ENCODE measurements around the gene LGMN. TPM values are rescaled to one million over a fixed set of nuclear protein-coding genes. Genes with fewer than 3 reads are reported as not detected.
"Not testable (repeated sequence)": the region's sequence is repeated elsewhere in the genome, so short reads cannot be mapped to it uniquely, and the experiment has no call there.

LGMN gene
- total and polyA plus RNA-seq, 4 donors: 56.2 to 192 (median 62.4) TPM

DNA sequence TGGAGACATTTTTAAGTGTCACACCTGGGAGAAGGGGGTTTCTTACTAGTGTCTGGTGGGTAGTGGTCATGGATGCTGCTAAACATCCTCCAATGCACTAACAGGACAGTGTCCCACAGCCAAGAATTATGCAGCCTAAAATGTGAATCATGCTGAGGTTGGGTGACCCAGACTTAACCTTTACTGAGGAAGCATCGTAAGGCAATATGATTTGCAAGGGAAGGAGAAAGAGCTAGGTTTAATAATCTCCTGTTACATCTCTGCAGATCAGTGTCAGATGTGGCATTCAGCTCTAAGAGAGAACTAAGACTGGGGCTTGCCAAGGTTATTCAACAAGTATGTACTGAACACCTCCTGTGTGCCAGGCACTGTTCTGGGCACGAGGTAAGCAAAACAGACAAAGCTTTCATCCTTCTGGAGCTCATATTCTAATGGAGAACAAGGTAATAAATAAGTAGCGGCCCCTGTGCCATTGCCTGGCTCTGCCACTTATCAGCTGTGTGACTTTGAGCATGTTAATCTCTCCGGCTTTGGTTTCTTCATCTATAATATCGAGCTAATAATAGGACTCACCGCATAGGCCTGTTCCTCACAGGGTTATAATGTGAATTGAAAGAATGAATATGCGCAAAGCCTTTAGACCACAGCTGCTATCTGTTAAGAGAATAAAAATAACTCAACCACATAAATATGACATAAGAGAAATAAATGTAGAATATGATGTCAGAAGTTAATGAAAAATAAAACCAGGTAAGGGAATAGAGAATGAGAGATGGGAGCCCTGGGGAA lies 32.2 kb upstream of the LGMN start:
- Histone ChIP-seq H3K9ac (ENCODE audit: low read depth in 1 of 2, low read length in 2 of 2) (no peak overlapping the region), H3K36me3 (ENCODE audit: control insufficient read depth in 4 of 4, insufficient read depth in 3 of 4, low read depth in 1 of 4, low read length in 3 of 4) (no peaks in the 10 kb centered on the region), H3K27ac (ENCODE audit: low read depth in 1 of 2, low read length in 2 of 2) (no peak overlapping the region), H3K9me3 (ENCODE audit: control insufficient read depth in 4 of 4, low read length in 3 of 4) (no peaks in the 10 kb centered on the region), H3K4me3 (ENCODE audit: low read depth in 1 of 3, low read length in 3 of 3) (no peak overlapping the region), H3K27me3 (ENCODE audit: control insufficient read depth in 4 of 4, insufficient read depth in 4 of 4, low read length in 3 of 4) (no peaks in the 10 kb centered on the region), H3K4me1 (ENCODE audit: control insufficient read depth in 4 of 4, insufficient read depth in 4 of 4, low read length in 3 of 4) (no peaks in the 10 kb centered on the region)
- TF ChIP-seq JUND (IDR thresholded peaks at IDR 0.05): no peak
- TF ChIP-seq HNF4G (IDR thresholded peaks at IDR 0.05): no peak
- TF ChIP-seq REST (IDR thresholded peaks at IDR 0.05): no peak
- TF ChIP-seq, protein P1, sequence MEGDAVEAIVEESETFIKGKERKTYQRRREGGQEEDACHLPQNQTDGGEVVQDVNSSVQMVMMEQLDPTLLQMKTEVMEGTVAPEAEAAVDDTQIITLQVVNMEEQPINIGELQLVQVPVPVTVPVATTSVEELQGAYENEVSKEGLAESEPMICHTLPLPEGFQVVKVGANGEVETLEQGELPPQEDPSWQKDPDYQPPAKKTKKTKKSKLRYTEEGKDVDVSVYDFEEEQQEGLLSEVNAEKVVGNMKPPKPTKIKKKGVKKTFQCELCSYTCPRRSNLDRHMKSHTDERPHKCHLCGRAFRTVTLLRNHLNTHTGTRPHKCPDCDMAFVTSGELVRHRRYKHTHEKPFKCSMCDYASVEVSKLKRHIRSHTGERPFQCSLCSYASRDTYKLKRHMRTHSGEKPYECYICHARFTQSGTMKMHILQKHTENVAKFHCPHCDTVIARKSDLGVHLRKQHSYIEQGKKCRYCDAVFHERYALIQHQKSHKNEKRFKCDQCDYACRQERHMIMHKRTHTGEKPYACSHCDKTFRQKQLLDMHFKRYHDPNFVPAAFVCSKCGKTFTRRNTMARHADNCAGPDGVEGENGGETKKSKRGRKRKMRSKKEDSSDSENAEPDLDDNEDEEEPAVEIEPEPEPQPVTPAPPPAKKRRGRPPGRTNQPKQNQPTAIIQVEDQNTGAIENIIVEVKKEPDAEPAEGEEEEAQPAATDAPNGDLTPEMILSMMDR (IDR thresholded peaks at IDR 0.05; ENCODE audit: low read depth, low read length, missing input control): no peak
- TF ChIP-seq, protein P2, sequence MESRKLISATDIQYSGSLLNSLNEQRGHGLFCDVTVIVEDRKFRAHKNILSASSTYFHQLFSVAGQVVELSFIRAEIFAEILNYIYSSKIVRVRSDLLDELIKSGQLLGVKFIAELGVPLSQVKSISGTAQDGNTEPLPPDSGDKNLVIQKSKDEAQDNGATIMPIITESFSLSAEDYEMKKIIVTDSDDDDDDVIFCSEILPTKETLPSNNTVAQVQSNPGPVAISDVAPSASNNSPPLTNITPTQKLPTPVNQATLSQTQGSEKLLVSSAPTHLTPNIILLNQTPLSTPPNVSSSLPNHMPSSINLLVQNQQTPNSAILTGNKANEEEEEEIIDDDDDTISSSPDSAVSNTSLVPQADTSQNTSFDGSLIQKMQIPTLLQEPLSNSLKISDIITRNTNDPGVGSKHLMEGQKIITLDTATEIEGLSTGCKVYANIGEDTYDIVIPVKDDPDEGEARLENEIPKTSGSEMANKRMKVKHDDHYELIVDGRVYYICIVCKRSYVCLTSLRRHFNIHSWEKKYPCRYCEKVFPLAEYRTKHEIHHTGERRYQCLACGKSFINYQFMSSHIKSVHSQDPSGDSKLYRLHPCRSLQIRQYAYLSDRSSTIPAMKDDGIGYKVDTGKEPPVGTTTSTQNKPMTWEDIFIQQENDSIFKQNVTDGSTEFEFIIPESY (IDR thresholded peaks at IDR 0.05): no peak
- TF ChIP-seq HNF4A (conservative IDR thresholded peaks at IDR 0.05): no peak
- no peak for TF ChIP-seq TAF1 (conservative IDR thresholded peaks at IDR 0.05)
- no peak for TF ChIP-seq GABPA (IDR thresholded peaks at IDR 0.05 in 1 of 2, conservative IDR thresholded peaks at IDR 0.05 in 1 of 2)
- no peak for TF ChIP-seq FOXA2 (IDR thresholded peaks at IDR 0.05)
- TF ChIP-seq RXRA (IDR thresholded peaks at IDR 0.05): no peak
- TF ChIP-seq NR2F2 (IDR thresholded peaks at IDR 0.05): no peak
- DNase-seq (ENCODE audit: low spot score): no peak
- 84% methylated on average over 7 of the region's 7 CpGs for WGBS

- H3K9ac ChIP-seq (ENCODE audit: low read depth in 1 of 2, low read length in 2 of 2); H3K27ac ChIP-seq (ENCODE audit: low read depth in 1 of 2, low read length in 2 of 2); H3K36me3 ChIP-seq (ENCODE audit: control insufficient read depth in 4 of 4, insufficient read depth in 3 of 4, low read depth in 1 of 4, low read length in 3 of 4); H3K4me3 ChIP-seq (ENCODE audit: low read depth in 1 of 3, low read length in 3 of 3); DNase-seq (ENCODE audit: low spot score); H3K4me1 ChIP-seq (ENCODE audit: control insufficient read depth in 4 of 4, insufficient read depth in 4 of 4, low read length in 3 of 4); H3K27me3 ChIP-seq (ENCODE audit: control insufficient read depth in 4 of 4, insufficient read depth in 4 of 4, low read length in 3 of 4); H3K9me3 ChIP-seq (ENCODE audit: control insufficient read depth in 4 of 4, low read length in 3 of 4): not testable (repeated sequence)
- WGBS: 92% methylated on average over 2 of the region's 3 CpGs
Measured at GRCh38 chr14:92778868-92779565, 30.6 kb upstream of the LGMN start.

- DNase-seq (ENCODE audit: low spot score); H3K27me3 ChIP-seq (ENCODE audit: control insufficient read depth in 4 of 4, insufficient read depth in 4 of 4, low read length in 3 of 4); H3K27ac ChIP-seq (ENCODE audit: low read depth in 1 of 2, low read length in 2 of 2); H3K4me1 ChIP-seq (ENCODE audit: control insufficient read depth in 4 of 4, insufficient read depth in 4 of 4, low read length in 3 of 4); H3K9me3 ChIP-seq (ENCODE audit: control insufficient read depth in 4 of 4, low read length in 3 of 4); H3K36me3 ChIP-seq (ENCODE audit: control insufficient read depth in 4 of 4, insufficient read depth in 3 of 4, low read depth in 1 of 4, low read length in 3 of 4); H3K9ac ChIP-seq (ENCODE audit: low read depth in 1 of 2, low read length in 2 of 2); H3K4me3 ChIP-seq (ENCODE audit: low read depth in 1 of 3, low read length in 3 of 3): not testable (repeated sequence)
- 26% methylated on average over 2 of the region's 2 CpGs for WGBS
Measured at GRCh38 chr14:92775292-92775691, 26.9 kb upstream of the LGMN start.
